ENCODE measurements around the gene ADM. TPM values are rescaled to one million over a fixed set of nuclear protein-coding genes. Genes with fewer than 3 reads are reported as not detected.

ADM gene
- total RNA-seq, 1 donor from 2014 or later = 132 TPM

DNA sequence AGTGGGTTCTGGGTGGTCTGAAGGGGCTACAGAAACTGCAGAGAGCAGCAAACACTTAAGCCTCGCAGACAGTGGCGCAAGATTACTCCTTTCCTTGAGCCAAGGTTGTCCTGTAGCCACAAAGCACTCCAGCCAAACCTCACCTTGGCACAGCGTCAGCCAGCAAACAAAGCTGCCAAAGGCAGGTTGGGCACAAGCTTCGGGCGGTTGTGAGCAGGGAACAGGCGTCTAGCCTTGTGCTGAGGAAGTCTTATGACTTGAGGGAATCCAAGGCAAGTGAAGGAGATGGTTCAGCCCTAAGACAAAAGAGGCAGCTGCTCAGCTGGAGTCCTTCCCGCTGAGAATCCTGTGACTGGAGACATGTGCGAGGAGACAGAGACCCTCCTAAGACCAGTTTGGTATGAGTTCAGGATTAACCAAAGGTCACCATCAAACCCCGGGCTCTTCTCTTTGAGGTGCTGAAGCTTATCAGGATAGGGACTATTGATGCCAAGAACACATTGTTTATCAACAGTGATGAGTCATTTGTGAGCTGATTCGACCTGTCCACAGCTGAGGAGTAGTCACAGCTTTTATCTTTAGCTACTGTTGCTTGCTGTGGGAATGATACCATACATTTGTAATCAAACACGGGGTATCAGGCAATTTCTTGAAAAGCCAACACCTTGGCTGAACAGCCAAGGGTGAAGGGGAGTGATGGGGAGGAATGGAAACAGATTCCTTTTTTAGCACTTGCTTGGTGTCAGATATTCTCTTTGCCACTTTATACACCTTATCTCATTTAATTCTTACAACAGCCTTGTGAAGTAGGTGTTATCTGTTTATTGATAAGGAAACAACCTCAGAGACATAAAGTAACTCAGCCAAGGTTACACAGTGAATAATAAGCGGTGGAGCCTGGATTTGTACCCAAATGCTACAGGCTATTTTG is 4.6 kb downstream of the ADM start:
- no peak for DNase-seq (ENCODE audit: low read depth, low spot score)

DNA sequence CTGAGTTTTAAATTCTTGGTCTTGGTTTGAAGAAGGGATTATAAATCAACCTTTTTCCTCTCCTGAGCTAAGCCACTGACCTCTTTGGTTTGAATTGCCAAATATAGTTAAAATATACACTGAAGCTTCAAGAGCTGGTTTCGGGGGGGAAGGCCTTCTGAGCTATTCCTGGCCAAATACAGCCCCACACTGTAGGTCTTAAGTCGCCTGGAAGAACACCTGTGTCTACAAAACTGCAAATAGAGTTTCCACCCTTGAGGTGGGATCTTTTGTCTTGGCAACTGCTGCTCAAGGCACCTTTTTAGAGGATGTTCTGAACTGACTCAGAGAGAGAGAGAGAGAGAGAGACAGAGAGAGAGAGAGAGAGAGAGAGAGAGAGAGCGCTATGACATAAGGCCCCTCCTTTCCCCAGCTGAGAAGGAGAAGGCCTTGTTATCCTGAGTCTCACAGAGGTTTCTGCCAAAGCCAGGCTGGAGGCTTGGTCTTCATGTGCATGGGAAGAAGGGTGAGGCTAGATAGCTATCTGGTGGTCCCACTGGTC is 5.5 kb downstream of the ADM start:
- no peak for DNase-seq (ENCODE audit: low read depth, low spot score)

DNA sequence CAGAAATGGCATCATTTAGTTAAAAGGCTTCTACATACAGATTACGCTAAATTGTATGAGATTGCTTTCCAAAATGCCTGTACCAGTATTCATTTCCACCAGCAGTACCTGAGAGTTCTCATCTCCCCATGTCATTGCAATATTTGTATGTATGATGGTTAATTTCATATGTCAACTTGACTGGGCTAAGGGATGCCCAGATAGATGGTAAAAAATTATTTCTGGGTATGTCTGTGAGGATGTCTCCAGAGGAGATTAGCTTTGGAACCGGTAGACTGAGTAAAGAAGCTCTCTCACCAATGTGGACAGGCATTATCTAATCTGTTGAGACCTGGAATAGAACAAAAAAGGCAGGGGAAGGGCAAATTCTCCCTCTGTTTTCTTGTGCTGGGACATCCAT is 6.9 kb downstream of the ADM start:
- no peak for DNase-seq (ENCODE audit: low read depth, low spot score)

DNA sequence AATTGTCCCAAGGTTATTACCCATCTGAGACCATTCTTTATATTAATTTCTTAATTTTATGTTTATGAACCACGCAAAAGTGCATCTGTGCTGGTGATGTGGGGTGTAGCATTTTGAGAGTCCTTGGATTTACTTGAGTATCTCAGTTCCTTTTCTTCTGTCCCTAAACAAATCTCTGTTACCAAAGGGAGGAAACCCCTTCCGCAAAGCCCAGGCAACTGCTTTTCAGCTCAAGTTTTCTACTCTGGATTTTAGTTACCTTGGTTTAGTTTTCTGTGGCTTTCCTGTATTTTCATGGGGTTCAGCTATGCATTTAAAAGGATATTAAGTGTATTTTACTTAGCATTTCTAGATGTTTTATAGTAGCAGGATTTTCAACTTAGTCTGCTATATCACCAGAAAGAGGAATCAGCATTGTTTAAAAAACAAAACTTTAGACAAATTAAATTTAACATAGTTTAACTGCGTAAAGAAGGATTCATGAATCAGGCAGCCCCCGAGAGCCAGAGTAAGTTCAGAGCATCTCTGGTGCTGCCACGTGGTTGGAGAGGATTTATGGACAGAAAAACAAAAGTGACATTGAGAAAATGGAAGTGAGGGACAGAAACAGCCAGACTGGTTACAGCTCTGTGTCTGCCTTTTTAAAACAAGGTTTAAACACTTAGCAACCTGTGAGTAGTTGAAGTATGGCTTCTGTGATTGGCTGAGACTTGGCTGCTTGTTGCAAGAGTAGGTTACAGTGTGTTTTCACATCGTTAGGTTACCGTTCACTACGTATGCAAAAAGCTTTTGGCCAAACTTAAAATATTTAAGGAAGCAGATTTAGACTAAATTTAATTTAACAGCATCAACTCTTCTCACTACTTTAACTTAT is 9.6 kb downstream of the ADM start:
- DNase-seq (ENCODE audit: low read depth, low spot score) = no peak

DNA sequence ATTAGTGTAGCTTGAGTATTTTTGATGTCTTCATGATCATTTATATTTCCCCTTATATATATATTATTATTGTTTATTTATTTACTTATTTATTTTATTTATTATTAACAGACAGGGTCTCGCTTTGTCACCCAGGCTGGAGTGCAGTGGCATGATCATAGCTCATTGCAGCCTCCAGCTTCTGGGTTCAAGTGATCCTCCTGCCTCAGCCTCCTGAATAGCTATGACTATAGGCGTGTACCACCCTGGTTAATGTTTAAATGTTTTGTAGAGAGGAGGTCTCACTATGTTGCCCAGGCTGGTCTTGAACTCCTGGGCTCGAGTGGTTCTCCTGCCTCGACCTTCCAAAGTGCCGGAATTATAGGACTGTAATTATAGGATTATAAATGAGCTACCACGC is 10.2 kb downstream of the ADM start:
- DNase-seq (ENCODE audit: low read depth, low spot score) = no peak

DNA sequence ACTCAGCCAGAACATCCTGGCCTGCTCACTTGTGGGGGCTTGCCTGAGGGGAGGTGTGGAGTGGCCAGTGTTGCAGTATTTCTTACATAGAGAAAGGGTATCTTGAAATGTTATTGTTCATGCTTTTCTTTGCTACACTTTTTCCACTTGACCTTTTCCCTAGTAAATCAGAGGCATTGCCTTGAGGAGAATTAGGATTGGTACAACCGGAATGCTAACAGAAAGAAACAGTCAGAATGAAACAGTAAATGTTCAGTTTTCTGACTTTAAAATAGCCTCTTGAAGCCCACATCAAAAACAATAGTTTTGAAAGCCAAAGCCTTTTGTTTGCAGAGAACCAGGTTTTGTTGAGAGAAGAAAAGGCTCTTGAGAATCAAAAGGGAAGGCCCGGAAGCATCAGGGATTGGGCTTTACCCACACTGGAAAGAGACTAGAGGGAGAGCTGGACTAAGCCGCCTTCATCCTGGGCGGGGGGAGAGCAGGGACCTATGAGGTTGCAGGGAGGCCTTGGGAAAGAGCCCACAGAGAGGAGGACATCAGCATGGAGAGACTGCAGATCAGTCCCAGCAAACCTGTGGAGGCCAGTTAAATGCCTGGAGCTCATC is 12.4 kb downstream of the ADM start:
- DNase-seq (ENCODE audit: low read depth, low spot score) = no peak

DNA sequence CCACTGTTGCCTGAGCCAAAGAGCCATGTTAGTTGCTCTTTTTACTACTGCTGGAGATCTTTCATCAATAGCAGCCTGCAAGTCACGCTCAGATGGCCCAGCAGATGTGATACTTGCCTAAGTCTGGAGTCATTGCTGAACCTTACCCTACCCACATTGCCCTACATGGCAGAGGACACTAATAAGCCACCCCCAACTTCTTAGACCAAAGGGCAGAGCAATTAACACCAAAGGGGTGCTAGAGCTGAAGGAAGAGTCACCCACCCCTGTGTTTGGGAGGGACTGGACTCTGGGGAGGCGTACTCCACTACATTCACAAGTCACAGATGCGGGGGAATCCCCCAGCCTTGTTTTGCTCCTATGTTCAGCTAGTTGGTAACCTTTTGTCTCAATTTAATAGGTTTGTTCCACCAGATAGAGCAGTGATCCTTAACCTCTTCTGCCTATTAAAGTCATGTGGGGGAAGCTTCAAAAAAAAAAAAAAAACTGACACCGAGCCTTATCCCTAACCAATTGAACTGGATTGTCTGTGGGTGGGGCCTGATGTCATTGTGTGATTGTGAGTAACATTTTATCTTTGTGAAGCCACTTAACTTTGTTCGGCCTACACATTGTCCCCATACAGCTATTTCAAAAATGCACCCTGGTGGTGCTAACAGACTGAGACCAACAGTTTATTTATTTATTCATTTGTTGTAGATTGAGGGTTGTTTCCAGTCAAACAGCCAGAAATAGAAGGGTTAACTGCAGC is 13.1 kb downstream of the ADM start:
- DNase-seq (ENCODE audit: low read depth, low spot score) = no peak

DNA sequence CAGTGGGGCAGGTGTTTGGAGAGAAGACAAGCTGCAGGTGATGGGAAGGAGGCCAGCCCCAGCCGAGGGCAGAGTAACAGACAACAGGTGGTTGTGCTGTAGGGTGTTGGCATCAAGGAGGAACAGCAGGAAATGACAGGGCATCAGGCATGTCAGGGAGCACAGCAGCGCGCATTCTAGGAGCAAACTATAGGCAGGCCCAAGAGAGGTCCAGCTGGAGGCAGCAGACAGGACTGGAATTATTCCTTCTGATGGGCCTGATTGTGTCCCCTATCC is 13.6 kb downstream of the ADM start:
- DNase-seq (ENCODE audit: low read depth, low spot score) = no peak

DNA sequence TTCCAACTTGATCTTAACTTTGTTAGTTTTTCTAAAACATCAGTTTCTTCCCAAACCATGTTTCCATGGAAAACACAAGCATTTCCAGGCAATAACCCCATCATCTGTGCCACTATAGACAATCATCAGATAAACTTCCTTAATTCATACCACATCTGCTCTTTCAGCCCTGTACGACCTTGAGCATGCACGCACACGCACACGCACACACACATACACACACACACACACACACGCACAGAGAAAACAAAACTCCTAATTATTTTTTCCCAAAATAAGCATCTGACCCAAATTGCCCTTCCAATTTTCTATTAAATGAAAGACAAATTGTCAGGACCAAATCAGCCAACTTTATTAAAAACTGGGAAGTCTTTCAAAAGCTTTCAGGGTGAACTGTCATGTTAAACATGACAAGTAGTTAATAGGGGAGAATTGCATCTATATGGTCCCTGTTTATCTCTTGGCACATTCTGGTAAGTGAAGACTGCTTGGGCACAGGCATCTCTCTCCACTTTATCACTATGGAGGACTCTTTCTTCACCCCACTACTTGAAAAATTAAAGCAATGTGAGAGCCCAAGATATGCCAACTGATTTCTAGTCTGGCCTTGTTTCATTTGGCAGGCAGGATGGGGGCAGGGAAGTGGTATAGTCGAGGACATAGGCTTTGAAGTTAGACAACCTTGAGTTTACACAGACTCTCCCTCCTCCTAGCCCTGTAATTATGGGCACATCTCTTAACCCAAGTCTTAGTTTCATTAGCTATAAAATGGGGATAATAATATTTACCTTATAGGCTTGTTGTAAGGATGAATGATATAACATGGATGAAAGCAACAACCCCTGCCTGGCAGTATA is 15.1 kb downstream of the ADM start:
- no peak for DNase-seq (ENCODE audit: low read depth, low spot score)

DNA sequence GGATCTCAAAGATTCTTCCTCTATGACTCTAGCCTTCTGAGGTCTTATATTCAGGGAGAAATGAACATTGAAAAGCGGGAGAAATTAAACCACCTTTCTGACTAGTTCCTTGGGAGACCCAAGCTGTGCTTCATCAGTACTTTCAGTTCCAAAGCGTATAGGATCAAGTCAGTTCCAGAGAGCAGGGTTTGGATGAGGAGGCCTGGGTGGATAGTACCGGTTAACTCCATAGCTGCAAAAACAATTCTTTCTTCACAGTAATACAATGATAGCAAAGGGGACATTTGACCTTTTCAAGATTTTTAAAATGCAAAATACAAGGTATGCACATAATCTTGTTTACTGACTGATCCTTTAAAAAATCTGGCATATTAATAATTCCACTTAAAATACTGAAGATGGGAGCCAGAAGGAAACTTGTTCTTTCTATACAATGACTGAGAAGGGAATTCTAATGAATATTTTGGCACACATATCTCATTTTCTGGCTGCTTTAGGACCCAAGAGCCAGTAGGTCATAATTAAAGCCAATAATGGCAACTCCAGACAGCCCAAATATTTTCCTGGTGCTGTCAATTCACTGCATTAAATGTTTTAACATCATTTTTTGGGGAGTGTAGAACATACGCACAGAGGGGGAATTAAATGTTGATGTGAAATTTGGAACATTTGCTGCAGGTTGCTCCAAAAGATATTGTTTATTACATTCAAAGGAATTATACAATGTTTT is 16.0 kb downstream of the ADM start:
- no peak for DNase-seq (ENCODE audit: low read depth, low spot score)

DNA sequence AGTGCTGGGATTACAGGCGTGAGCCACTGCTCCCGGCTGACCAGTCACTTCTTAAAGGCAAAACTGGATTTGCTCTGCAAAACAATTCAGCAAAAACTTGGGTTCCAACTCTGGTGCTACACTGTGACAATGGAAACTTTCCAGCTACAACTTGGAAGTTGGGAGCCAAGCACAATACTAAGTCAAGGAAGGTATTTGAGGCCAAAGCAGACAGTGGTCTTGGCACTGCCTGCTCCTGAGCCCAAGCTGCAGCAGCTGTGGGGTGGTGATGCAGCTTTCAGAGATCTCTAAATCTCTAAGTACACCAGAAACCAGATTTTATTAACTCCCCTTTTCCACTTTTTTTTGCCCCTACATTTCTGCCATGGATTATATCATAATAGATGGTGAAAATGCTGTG is 17.5 kb downstream of the ADM start:
- no peak for DNase-seq (ENCODE audit: low read depth, low spot score)

DNA sequence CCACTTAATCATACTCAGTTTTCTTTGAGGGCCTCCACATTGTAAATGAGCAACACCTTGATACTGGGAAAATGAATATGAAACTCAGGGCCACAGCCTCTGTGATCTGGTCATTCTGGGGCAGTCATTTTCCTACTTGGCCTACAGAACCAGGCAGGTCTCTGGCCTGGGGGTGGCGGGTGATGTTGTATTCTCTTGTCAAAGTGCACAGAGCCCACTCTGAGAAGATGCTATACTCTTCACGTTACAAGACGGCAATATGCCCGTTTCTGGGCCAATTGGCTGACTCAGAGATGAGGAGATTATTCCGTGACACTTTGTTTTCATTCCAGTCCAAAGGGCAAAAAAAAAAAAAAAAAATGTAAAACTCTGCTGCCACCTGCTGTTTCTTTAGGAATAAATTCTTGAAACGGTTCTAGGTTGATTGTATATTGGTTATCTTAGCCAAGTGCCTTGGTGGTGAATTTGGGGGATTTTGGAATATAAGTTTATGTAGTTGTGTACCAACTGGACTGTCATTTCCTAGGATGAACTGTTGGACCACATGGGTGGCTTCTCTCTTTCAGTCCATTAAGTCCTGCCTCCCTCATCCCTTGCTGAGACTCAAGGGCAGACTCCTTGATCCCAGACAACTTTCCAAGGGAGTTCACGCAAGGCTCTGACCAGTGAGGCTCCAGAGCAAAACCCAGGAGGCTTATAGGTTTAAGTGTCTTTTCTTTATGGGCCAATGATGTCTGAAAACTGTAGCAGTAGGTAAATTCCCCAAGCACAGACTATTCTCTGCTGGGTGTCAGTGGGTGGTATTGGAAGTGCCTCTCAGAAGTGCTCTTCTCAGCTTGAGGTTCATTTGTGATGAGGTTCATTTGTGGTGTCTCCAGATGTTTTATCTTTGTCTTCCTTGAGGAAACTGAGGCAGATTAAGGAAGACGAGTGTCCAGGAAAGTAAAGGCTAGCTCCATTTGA is 18.2 kb downstream of the ADM start:
- no peak for DNase-seq (ENCODE audit: low read depth, low spot score)

DNA sequence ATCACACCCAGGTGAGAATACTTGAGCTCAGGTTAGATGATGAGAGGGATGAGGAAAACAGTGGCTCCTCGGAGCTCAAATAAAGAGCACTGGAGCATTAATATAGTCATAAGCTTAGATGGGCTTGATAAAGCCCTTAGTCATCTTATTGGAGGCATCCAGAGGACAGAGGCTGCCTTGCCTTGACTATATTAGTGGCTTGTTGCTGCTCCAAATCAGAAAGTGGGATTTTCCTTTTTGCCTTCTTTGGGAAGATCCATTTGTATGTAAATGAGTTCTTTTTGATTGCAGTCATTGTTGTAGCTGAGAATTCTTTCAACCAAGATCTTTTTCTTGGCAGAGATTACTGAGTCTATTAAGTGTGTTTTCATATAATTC is 18.9 kb downstream of the ADM start:
- no peak for DNase-seq (ENCODE audit: low read depth, low spot score)

DNA sequence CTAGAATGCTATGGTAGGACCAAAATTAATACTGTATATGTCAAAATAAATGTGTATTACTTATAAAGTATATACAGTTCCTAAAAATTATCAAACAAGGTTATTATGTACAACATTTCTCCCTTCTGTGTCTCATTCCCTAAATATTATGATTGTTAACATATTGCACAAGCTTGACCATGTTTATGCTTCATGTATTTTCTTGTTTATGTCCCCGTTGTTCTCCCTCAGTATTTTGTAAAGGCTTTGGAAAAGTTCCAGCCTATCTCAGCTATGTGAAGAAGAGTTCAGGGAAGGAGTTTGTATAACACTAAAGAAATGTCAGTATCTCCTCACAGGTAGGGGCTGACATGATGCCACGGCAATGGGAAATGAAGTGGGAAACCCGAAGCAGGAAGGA is 19.6 kb downstream of the ADM start:
- no peak for DNase-seq (ENCODE audit: low read depth, low spot score)

DNA sequence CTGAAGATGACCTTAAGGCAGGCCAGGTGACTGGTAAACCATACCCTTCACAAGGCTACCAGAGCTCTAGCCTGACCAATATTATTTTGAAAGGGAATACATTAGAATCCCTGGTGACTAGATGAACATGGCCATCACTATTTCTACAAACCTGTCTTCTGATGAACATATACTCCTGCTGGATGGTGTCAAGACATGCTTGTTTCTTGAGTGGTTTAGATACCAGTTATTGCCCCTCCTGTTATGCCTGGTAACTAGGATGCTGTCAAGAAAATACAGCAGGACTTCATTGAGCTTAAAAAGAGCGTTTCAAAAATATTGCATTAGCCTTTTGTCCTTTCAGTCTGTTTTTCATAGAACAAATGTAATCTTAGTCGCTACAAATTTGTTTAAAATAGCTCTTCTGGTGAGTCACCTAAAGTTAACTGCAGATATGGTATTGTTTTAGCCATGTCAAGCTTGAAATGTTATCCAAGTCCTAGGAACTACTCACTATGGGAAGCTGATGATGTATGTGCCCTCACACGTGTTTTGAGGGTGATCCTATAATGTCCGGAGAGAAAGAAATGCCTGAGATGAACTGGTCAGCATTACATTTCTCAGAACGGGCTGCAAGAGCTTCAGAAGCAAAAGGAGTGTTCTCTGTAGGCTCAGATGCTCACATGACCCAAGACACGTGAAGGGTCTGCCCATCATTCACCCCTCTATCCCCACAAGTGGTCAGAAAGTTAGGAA is 20.6 kb downstream of the ADM start:
- DNase-seq (ENCODE audit: low read depth, low spot score) = peak; percentile 71

DNA sequence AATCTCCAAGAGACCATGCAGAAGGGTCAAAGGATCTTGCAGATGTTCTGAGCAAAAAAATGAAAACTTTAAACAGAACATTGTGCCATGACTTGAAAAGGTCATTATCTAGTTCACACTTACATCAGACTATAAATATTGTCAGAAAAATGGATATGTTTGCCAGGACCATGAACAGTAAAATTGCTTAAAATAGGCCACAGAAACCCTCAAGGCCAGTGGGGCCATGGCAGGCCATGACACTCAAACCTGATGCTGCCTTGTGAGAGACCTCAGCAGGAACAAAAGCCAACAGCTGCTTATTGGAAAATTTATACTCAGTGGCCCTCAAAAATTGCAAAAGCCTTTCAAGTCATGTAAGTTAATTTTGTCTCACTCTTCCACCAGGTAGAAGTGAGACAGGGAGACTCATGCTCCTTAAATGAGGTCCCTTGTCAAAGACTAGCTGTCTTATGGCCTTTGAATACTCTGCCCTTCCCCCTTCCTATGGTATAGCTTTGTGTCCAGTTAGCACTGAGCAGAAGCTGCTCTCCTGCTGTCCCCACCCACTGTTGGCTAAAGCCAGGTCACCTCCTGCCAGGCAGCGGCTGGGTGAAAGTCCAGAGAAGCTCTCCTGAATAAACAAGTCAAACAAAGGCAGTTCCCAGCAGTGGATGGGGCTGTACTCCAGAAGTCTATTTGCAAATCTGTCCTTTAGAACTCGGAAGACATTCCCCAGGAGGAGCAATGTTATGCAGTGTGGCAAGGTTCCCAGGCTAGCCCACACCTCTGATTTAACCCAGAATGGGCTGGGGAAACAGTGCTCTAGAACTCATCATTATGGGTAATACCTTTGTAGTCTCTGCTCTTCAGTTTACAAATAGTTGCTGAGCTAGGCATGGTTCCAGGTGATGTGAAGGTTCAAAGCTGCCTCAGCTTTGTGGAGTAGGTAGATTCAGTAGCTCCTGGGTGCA is 21.4 kb downstream of the ADM start:
- no peak for DNase-seq (ENCODE audit: low read depth, low spot score)

DNA sequence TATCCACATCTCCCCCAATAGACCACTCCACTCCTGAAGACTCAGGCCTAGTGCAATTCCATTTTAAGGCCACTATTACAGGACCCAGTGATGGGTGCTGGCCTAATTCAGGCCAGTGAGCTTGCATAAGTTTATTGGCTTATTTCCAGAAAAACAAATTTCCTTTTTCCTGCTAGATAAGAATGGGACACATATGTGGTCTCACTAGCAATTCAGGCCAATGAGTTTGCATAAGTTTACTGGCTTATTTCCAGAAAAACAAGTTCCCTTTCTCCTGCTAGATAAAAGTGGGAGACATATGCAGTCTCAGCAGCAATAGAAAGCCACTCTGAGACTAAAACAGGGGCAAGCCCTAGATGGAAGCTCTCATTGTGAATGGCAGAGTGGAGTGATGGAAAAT is 22.4 kb downstream of the ADM start:
- no peak for DNase-seq (ENCODE audit: low read depth, low spot score)

Measured in pulmonary artery endothelial cell (primary cell).